Putamen (tissue), 1 donor: ENCODE measurements around the gene NR2C2.

ENCODE experiments used
- DNase-seq: peaks from one replicate; pipeline ENCODE4 v3.0.0-alpha.2; 2016; ENCODE audit warnings: low spot score

Gene NR2C2

GRCh38 chr3:15064299-15064834 is 117.0 kb downstream of the NR2C2 start:
- no peak for DNase-seq

GRCh38 chr3:15064835-15065549 is 117.6 kb downstream of the NR2C2 start, which contains the start of gene MRPS25:
TSS of gene MRPS25 (minus strand) at chr3:15065315. CDS start at chr3:15065194, 121 bp downstream.
- peak; percentile 88 for DNase-seq

- DNase-seq: no peak
These were observed 118.2 kb downstream of the NR2C2 start for GRCh38 chr3:15065550-15066007.

DNA sequence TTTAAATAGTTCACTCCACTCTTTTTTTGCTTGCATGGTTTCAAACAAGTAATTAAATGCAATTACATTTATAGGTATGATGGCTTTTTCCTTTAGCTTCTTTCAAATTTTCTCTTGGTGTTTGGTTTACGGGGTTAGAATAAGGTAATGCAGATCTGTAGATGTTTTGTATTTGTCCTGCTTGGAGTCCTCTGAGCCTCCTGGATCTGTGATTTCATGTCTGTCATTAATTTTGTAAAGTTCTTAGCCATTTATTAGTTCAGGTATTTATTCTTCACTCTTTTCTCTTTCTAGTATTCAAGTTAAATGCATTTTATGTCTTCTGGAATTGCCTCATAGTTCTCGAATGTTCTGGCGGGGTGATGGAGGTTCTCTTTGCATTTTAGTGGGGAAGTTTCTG is 119.1 kb downstream of the NR2C2 start:
- no peak for DNase-seq

- no peak for DNase-seq
These were observed 122.1 kb downstream of the NR2C2 start for GRCh38 chr3:15069441-15069840.

DNA sequence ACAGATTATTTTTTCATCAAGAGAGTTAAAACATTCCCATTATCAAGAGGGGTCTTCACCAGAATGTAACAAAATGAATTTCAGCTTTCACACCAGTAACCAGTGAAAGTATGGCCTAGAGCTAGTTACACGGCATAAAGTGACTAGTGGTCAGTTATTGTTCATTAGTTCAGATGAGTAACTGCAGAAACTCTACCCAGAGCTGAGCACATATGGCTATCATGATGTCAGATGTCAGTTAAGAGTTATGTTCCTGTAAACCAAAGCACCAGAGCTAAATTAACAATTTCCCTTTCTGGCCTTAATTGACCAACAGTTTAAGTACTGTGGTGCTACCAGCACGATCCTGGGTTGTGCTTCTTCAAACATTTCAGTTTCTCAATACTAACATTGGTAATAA is 124.3 kb downstream of the NR2C2 start:
- no peak for DNase-seq

DNA sequence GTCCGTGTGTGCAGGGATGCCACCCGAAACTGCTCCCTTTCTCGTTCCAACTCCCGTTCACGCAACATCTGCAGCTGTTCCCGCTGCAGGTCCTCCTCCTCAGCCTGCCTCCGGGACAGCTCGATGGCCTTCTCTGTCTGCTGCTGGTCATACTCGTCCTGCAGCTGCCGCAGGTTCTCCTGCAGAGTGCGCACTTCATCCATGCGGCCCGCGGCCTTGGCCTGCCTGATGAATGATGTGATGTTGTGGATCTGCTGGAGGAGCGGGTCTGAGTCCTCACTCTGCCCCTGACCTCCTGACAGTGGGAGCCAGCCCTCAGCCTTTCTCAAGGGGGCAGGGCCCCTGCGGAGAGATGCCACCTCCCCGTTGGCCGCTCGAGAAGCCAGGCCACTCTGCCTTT is 127.1 kb downstream of the NR2C2 start:
- DNase-seq: no peak

- DNase-seq: no peak
These were observed 131.7 kb downstream of the NR2C2 start for GRCh38 chr3:15079091-15079490.

DNA sequence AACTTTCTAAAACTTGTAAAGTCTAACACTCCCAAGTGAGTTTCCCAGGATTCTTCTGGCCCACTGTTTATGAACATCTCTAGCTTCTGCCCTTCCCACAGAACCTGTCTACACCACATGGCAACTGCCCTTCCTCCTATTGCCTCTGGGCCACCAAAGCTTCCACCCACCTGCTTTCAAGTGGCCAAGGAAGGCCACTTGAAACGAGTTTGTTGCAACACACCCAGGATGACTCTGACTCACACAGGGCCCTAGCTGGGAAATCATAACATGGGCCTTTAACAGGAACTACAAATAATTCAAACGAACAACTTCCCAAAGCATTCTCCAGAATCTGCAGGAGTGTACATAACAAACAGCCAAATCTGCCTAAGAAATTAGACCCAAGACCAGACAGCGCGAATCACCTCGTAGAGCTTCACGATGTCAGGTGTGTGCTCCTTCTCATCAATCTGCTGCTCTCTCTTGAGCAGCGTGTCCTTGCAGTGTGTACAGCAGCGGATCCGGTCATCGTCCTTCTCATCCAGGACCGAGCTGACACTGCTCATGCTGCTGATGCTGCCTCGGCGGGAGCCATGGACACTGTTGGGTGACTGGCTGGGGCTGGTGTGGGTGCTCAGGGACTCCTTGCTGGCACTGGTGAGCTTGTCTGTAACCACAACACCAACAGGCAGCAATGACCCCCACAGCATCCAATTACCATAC is 134.7 kb downstream of the NR2C2 start:
- no peak for DNase-seq

DNA sequence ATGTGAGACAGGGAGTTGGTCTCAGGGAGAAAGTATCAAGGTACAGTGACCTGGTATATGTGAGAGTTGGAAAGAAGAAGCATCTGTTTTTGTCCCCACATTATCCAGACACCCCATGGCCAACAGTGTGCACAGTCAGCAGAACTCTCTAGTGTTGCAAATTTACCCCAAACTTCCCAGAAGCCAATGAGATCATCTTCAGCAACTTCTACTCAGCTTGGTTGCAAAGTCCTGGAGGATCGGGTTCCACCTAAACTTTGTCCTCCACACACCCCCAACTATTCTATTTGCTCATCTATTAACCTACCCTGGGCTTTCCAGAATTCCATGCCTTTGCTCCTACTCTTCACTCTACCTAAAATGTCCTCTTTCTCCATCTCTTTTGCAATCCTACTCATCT is 135.9 kb downstream of the NR2C2 start:
- DNase-seq: no peak

DNA sequence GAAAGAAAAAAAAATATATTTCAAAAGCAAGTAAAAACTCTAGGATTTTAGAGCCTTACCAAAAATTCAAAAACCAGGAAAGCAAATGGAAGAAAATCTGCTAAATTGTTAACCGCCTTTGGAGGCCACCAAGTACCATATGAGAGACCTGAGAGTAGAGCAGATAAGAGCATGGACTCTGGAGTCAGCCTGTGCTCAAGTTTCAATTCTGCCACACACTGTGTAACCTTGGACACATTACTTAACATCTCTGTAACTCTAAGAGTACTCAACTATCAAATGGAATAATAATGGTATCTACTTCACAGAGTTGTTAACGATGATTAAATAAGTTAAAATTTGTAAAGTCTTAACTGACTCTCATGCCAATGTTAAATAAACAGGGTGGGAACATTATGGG is 138.9 kb downstream of the NR2C2 start:
- no peak for DNase-seq

GRCh38 chr3:15086699-15087098 is 139.3 kb downstream of the NR2C2 start:
- no peak for DNase-seq

DNA sequence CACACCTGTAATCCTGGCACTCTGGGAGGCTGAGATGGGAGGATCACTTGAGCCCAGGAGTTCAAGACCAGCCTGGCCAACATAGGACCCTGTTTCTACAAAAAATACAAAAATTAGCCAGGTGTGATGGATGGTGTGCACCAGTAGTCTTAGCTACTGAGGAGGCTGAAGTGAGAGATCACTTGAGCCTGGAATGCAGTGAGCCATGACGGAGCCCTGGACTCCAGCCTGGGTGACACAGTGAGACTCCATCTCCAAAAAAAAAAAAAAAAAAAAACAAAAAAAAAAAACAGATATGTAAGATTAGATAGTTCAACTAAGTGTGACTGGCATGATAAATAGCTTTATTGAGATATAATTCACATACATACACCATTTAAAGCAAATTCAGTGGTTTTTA is 141.8 kb downstream of the NR2C2 start:
- DNase-seq: no peak

DNA sequence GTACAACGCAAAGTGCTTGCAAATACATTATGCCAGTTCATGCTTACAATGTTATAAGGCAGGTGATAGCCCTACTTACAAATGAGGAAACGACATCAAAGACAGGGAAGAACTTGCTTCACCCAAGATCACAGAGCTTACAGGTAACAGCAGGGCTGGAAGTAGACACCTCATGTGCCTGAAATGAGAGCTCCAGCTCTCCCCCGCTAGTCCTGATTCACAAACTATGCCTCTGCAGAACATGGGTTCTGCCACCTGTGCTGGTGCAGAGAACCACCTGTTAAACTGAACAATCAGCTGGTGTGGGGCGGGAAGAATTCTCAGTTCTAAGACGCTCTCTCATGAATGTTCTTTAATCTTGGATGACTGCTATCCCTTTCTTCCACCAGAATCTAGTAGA is 144.2 kb downstream of the NR2C2 start:
- DNase-seq: no peak

- no peak for DNase-seq
These were observed 145.3 kb downstream of the NR2C2 start for GRCh38 chr3:15092686-15093085.

DNA sequence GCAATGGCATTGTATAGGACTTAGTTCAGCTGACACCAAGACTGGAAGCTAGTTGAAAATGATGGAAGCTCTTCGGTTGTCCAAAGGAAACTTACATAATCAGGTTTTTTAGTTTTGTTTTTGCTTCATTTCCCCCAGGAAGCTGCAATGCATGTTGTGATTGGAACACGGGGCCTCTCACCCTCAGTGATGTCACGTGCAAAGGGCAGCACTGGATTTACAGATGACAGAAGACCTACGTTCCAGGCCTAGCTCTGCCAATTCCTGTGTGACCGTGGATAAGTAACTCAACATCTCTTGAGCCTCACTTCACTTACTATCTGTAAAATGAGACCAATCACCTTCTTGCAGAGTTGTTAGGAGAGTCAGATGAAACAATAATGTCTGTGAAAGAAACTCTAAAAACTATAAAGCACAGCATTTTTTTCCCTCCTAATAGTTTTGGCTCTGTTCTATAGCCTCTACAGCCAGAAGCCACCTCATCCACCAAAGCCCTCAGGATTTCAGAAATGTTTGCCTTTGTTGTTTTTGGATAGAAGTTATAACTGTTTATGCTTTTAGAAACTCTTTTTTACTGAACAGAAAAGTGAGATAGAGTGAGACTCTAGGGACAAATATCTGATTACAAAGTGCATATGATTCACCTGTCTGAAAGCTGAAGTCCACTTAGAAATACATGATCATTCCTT is 146.9 kb downstream of the NR2C2 start:
- DNase-seq: no peak

DNA sequence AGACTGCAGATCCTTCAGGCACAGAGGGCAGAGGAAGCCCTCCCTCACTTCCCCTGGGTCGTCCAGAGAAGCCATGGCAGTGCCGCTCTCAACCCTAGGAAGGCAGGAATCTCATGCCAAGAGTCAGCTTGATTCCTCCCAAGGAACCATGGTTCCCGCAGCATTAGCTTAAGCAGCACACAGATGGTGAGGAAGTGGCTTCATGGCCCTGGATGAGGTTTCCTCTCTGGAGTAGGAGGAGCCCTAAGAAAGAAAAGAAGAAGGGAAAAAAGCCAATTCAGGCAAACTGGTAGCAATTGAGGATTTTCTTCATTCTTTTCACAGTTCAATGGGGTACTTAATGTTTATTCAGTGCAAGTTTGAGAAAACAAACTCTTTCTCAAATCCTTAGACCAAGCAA is 148.7 kb downstream of the NR2C2 start:
- DNase-seq: peak; percentile 7

GRCh38 chr3:15097891-15098290 is 150.5 kb downstream of the NR2C2 start:
- no peak for DNase-seq
